ACC112 (cell line): ENCODE measurements around the gene ENAH.

Source experiments
- H2AFZ ChIP-seq: fragments of 200-600 bp; sonication (generic); one replicate; pipeline ENCODE4 v1.6.0; 2017; ENCODE audit warnings: antibody characterized with exemption, low read length; ENCODE audit not compliant: unreplicated experiment
- H3K27ac ChIP-seq: fragments of 200-600 bp; sonication (generic); 2 replicates; pipeline ENCODE4 v1.5.1; 2014; ENCODE audit warnings: low read depth, mild to moderate bottlenecking, antibody characterized with exemption, low read length, moderate library complexity
- H3K27me3 ChIP-seq: fragments of 200-600 bp; sonication (generic); 2 replicates; pipeline ENCODE4 v1.6.1; 2014; ENCODE audit warnings: mild to moderate bottlenecking, antibody characterized with exemption, low read length, moderate library complexity, mixed read lengths; ENCODE audit not compliant: insufficient read depth
- H3K36me3 ChIP-seq: fragments of 200-600 bp; sonication (generic); 2 replicates; pipeline ENCODE4 v1.6.1; 2016; ENCODE audit warnings: mild to moderate bottlenecking, antibody characterized with exemption, low read length, moderate library complexity, mixed read lengths; ENCODE audit not compliant: insufficient read depth
- H3K4me1 ChIP-seq: fragments of 200-600 bp; sonication (generic); one replicate; pipeline ENCODE4 v1.6.1; 2016; ENCODE audit warnings: low read length, mixed read lengths; ENCODE audit not compliant: insufficient read depth, unreplicated experiment, control insufficient read depth
- H3K4me3 ChIP-seq: fragments of 200-600 bp; sonication (generic); 2 replicates; pipeline ENCODE4 v1.5.1; 2014; ENCODE audit warnings: mild to moderate bottlenecking, low read depth, low read length
- H3K79me2 ChIP-seq: fragments of 200-600 bp; sonication (generic); one replicate; pipeline ENCODE4 v1.6.0; 2016; ENCODE audit warnings: low read length; ENCODE audit not compliant: control insufficient read depth, unreplicated experiment, insufficient read depth

ENAH gene

DNA sequence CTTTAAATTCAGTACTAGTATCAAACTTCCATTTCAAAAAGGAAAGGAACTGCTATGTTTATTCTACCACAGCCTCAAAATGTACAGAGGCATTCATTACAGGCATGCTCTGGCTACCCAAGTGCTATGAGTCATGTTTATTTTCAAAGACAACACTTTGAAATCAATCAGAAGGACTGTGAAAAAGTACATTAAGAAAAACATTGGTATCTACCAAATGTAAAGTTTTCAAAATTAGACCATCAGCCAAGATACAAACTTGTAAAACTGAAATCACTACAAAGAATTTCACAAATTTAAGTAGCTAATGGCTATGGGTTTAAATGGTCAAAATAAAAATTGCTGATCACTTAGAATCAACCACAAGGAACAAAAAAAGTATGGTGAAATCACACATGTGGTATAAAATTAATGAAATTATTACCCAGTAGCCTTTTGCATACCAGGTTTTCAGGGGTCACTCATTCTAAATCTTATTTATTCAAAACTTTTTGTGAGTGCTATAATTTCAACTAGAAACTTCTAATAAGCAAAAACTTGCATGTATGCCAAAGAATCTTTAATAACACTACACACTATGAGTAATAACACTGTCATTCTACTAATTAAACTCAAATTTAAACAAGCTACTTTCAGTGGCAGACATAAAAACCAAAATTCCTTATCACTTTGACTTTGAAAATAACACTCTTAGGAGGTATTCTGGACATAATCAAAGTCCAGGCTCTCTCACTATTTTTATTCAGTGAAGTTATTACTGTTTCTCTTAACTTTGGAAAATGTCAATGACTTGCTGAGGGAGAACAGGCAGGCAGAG, 49.2 kb downstream of the ENAH start:
- Histone ChIP-seq H3K79me2 (peaks cover 90% of the 10 kb centered on the region), H3K27me3 (no peaks in the 10 kb centered on the region), H3K27ac (peak overlapping the region; percentile 75), H3K36me3 (peaks cover 4% of the 10 kb centered on the region; the same call in 1 of the 2 replicates), H3K4me3 (peak overlapping the region; percentile 48), H2AFZ (no peak overlapping the region), H3K4me1 (peaks cover 39% of the 10 kb centered on the region)

DNA sequence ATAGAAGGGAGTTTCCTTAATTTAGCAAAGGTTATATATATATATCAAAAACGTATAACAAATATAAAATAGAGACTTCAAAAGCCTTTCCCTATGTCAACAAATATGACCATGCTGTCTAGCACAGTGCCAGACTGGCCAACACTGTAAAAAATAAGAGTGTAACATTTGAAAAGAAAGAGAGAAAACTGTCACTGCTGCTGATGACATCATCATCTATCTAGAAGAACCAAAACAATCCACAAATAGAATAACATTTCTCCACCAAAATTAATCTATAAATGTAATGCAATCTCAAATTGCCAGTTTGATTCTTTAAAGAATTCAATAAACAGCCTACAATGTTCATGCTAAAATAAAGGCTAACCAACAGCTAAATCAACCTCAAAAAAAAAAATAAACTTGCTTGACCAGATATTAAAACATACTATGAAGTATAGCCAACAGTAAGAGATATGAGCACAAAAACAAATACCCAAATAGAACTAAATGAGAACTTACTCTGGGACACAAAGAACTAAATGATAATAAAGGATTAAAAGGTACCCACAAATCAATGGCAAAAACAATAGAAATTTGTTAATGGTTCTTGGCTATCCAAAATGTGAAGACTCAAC, 50.2 kb downstream of the ENAH start:
- Histone ChIP-seq H3K4me1 (peaks cover 44% of the 10 kb centered on the region), H2AFZ (no peak overlapping the region), H3K27ac (peak overlapping the region; percentile 75), H3K4me3 (peak overlapping the region; percentile 5; the same call in 1 of the 2 replicates), H3K79me2 (peaks cover 88% of the 10 kb centered on the region), H3K27me3 (no peaks in the 10 kb centered on the region), H3K36me3 (peaks cover 4% of the 10 kb centered on the region; the same call in 1 of the 2 replicates)

DNA sequence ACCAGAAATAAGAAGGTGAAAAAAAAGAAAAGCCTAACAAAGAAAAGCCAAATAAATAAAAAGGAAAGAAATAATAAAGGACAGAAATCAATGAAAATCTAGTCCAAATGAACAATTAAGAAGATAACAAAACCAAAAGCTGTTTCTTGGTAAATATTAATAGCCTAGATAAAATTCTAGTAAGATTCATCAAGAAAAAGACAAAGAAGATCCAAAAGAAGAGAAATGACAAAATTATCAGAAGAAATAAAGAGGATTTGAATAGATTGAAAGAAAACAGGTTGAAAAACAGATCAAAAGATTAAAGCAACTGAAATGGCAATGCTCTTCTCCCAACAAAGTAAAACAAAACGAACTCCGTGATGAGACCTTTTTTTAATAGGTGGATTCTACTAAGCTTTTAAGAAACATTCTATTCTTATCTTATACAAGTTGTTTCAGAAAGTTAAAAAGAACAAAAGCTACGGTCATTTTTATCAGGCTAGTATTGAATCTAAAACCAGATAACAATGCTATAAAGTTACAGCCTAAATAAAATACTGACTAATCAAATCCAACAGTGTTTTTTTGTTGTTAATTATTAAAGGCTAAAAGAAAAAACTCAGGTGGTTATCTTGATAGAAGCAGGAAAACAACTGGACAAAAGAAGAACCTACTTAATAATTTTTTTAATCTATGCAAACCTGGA, 50.9 kb downstream of the ENAH start:
- peak overlapping the region; percentile 75; the same call in 1 of the 2 replicates for H3K27ac ChIP-seq
- H3K4me1 ChIP-seq: peaks cover 43% of the 10 kb centered on the region
- H3K27me3 ChIP-seq: no peaks in the 10 kb centered on the region
- peaks cover 4% of the 10 kb centered on the region; the same call in 1 of the 2 replicates for H3K36me3 ChIP-seq
- H3K79me2 ChIP-seq: peaks cover 88% of the 10 kb centered on the region
- H3K4me3 ChIP-seq: no peak overlapping the region
- H2AFZ ChIP-seq: no peak overlapping the region

DNA sequence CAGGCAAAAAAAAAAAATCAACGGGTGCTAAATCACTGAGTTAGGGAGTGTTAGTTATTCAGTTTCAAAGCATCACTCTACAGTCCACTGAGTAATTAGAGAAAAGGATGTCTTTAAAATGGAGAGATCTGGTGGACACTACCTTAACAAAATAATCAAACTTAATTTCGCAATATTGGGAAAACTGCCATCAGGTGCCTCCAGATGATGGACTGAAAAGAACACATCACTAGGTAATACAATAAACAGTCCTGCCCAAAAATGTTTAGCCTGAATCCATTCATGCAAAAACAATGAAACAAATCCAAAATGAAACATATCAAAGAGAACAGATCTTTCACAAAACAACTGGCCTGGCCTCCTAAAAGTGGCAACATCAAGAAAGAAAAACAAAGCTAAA, 54.1 kb downstream of the ENAH start:
- H3K27ac ChIP-seq: no peak overlapping the region
- H3K4me1 ChIP-seq: peaks cover 39% of the 10 kb centered on the region
- H3K27me3 ChIP-seq: no peaks in the 10 kb centered on the region
- H2AFZ ChIP-seq: no peak overlapping the region
- no peak overlapping the region for H3K4me3 ChIP-seq
- H3K79me2 ChIP-seq: peaks cover 87% of the 10 kb centered on the region
- peaks cover 4% of the 10 kb centered on the region; the same call in 1 of the 2 replicates for H3K36me3 ChIP-seq

DNA sequence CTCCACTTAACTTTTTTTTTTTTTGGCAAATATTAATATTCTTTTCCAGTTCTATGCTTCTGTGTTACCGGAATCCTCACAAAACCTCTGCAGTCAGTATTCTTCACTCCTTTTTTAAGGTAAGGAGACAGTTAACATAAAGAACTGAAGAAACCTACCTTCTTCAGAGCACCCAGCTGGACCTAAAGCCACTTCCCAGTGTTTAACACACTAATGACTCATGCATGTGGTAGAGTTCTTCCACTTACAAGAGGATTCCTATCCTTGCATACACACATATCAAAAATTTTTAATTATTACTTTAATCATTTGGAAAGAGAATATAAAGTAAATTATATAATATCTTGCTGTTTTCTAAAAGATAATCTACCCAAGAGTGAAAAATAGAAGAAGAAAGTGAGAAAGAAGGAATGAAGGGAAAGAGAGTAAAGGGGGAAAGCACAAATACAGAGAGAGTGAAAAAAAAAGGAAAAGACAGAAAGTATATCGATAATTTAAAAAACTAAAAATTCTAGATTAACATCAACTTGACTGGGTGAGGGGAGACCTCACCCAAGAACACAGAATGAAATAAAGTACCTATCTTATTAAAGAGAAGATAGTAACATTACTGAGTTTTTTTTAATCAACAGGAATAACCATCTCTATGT, 54.9 kb downstream of the ENAH start:
- H3K79me2 ChIP-seq: peaks cover 88% of the 10 kb centered on the region
- H3K27ac ChIP-seq: no peak overlapping the region
- H2AFZ ChIP-seq: no peak overlapping the region
- H3K27me3 ChIP-seq: no peaks in the 10 kb centered on the region
- H3K36me3 ChIP-seq: peaks cover 4% of the 10 kb centered on the region; the same call in 1 of the 2 replicates
- H3K4me3 ChIP-seq: no peak overlapping the region
- H3K4me1 ChIP-seq: peaks cover 35% of the 10 kb centered on the region

DNA sequence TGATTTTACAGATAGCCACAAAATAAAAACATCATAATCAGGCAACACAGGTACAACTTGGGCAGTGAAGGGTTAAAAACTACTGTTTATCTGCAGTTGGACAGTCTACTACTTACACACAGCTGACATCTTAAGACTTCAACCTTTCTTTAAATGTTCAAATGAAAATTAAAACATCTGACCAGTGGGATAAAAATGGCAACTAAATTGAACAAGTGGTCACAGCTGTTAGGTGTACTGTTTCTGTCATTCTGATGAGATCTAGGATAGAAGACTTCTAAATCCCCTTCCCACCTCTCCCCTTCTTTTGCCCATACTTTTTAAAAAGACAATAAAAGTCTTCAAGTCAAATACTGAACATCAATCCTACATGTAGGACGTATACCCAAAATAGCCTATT, 56.2 kb downstream of the ENAH start:
- Histone ChIP-seq H2AFZ (no peak overlapping the region), H3K36me3 (peaks cover 4% of the 10 kb centered on the region; the same call in 1 of the 2 replicates), H3K27me3 (no peaks in the 10 kb centered on the region), H3K4me1 (peaks cover 24% of the 10 kb centered on the region), H3K79me2 (peaks cover 89% of the 10 kb centered on the region), H3K27ac (no peak overlapping the region), H3K4me3 (no peak overlapping the region)

DNA sequence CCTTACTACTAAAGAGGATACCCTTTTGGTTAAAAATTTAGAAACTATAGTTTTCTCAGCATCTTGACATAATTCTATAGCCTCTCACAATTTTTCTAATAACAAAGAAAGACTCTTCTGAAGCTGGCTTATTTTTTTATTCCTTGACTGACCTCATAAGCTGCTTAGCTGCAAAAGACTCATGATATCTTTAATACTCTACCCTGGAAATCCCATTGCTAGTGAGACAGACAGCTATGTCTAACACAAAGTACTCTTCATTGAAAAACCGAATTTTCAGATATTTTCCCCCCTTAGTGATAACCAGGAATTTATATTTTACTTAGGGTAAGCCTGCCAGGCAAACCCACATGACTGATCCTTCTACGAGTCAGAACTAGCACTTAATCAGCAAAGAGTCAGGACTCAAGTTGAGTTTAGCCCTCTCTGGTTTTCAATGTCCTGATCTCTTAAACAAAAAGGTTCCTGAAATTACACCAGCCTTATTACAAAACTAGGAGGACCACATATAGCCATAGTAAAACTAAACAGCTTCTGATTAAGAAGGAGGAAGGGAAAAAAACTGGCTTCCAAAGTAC, 56.9 kb downstream of the ENAH start:
- Histone ChIP-seq H3K36me3 (peaks cover 4% of the 10 kb centered on the region; the same call in 1 of the 2 replicates), H3K79me2 (peaks cover 87% of the 10 kb centered on the region), H2AFZ (no peak overlapping the region), H3K27me3 (no peaks in the 10 kb centered on the region), H3K27ac (no peak overlapping the region), H3K4me3 (no peak overlapping the region), H3K4me1 (peaks cover 24% of the 10 kb centered on the region)

DNA sequence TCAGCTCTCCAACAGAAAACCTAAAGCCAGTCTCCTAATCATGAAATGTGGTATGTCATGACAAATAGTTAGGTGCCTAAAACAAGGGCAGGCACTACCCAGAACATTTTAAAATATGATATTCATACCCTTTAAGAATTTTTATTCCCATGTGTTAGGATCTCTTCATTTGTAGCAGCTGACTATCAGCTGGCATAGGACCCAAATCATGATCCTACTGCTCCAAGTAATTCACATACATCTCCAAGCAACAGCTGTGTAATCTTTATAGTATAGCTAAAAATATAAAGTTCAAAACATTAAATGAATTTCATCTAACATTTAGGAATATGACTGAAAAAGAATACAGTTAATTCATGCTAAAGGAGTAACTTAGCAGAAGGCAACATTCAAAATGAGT, 57.5 kb downstream of the ENAH start:
- Histone ChIP-seq H3K4me1 (peaks cover 24% of the 10 kb centered on the region), H3K36me3 (peaks cover 4% of the 10 kb centered on the region; the same call in 1 of the 2 replicates), H3K27me3 (no peaks in the 10 kb centered on the region), H3K4me3 (no peak overlapping the region), H3K27ac (no peak overlapping the region), H3K79me2 (peaks cover 86% of the 10 kb centered on the region), H2AFZ (no peak overlapping the region)

DNA sequence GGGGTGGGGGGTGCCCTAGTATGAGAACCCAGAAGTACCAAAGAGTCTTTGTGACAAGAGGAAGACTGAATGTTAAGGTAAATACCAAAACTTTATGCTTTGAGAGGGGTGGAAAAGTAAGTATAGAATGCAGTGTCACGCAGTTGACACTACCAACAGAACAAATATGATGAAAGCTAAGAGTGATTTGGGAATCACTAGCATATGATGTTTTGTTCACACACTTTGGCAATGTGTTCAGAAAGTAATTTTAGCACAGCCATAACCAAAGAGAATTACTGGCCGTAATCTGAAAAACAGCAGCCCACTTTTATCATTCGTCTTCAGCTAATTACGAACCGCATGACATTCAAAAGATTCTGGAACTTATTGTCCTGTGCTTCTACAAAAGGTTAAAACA, 59.5 kb downstream of the ENAH start:
- Histone ChIP-seq H3K27me3 (no peaks in the 10 kb centered on the region), H3K4me1 (peaks cover 18% of the 10 kb centered on the region), H2AFZ (no peak overlapping the region), H3K79me2 (peaks cover 81% of the 10 kb centered on the region), H3K36me3 (no peaks in the 10 kb centered on the region), H3K27ac (no peak overlapping the region), H3K4me3 (no peak overlapping the region)
